Middle frontal gyrus (tissue), 1 donor: ENCODE results near the gene CA9.

Experiments used
- DNase-seq: peaks from one replicate; pipeline ENCODE4 v3.0.0-alpha.2; 2015; ENCODE audit warnings: low spot score; ENCODE audit errors: extremely low spot score

Gene CA9

GRCh38 chr9:35651956-35652828 is 21.5 kb upstream of the CA9 start:
- DNase-seq: no peak

GRCh38 chr9:35652829-35653209 is 20.9 kb upstream of the CA9 start:
- DNase-seq: no peak

DNA sequence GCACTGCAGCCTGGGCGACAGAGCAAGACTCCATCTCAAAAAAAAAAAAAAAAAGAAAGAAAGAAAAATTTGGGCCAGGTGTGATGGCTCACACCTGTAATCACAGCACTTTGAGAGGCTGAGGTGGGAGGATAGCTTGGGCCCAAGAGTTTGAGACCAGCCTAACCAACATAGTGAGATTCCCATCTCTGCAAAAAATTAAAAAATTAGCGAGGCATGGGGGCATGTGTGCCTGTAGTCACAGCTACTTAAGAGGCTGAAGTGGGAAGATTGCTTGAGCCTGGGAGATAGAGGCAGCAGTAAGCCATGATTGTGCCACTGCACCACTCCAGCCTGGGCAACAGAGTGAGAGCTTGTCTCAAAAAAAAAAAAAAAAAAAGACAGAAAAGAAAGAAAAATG is 20.1 kb upstream of the CA9 start:
- no peak for DNase-seq

DNA sequence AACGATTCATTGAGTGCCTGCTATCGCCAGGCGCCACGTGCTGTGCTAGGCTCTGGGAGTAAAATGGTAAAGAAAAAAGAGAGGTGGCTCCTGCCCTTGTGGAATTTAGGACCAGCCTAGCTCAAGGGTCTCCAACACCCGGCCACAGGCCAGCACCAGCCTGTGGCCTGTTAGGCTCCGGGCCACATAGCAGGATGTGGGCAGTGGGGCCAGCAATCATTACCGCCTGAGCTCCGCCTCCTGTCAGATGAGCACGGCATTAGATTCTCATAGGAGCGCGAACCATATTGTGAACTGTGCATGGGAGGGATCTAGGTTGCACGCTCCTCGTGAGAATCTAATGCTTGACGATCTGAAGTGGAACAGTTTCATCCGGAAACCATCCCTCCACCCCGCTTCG is 17.4 kb upstream of the CA9 start:
- no peak for DNase-seq

DNA sequence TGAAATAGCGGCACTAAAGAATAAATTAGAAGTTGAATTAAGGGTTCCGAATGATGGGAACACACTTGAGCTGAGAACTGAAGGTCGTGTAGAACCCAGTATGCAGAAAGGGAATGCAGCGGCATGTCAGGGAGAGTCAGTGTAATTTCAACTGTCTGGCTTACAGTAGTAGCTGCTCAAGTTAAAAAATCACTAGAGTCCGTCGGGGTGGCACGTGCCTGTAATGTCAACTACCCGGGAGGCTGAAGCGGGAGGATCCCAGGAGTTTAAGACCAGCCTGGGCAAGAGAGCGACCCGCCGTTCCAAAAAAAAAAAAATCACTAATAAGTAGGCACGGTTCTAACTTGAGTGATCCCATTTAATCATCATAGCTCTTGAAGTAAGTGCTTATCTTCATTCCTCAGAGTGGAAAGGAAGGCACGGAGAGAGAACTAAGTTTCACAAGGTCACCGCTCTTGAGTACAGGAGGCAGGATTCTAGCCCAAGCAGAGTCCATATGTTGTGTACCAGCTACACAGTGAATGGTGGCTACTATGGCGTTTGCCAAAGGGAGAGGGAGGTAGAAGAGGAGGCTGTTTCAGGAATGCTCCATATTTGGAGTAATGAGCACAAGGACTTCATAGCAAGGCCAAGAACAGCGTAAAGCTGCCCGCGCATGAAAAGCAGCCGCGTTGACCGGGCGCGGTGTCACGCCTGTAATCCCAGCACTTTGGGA is 16.7 kb upstream of the CA9 start:
- DNase-seq: no peak

GRCh38 chr9:35657546-35658136 is 16.1 kb upstream of the CA9 start, which contains the start of gene RMRP:
Gene RMRP, minus strand, starts transcription at chr9:35658019.
- peak; percentile 98 for DNase-seq

DNA sequence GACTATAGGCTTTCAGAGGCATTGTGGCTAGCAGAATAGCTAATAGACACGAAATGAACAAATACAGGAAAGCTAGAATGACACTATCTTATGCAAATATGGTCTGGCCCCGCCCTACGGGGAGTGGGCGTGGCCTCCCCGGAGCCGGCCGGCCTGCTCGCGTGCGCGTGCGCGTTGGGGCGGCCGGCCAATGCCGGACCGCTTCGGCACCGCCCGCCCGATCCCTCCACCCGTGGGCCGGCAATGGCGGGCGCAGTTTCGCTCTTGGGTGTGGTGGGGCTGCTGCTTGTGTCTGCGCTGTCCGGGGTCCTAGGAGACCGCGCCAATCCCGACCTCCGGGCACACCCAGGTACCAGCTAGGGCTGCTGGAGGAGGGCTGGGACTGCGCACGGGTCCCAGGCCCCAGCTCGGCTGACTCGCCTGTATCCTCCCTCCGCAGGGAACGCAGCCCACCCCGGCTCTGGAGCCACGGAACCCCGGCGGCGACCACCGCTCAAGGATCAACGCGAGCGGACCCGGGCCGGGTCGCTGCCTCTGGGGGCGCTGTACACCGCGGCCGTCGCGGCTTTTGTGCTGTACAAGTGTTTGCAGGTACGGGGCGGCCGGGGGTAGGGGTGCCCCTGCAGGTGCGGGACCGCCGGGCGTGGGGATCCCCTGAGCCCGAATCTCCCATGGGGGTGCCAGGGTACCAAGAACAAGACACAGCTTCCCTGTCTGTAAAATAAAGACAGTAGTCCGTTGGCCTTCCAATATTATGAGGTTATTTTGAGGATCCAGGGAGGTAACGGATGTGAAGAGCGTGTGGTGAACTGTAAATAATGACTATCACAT is 15.4 kb upstream of the CA9 start, which contains the start of gene CCDC107:
Gene CCDC107 (plus strand): TSS at position 156 of the 831 bp plus-strand sequence. CDS start 88 bp downstream, at position 244.
- peak; percentile 77 for DNase-seq

GRCh38 chr9:35658968-35659220 is 14.8 kb upstream of the CA9 start:
- DNase-seq: no peak

DNA sequence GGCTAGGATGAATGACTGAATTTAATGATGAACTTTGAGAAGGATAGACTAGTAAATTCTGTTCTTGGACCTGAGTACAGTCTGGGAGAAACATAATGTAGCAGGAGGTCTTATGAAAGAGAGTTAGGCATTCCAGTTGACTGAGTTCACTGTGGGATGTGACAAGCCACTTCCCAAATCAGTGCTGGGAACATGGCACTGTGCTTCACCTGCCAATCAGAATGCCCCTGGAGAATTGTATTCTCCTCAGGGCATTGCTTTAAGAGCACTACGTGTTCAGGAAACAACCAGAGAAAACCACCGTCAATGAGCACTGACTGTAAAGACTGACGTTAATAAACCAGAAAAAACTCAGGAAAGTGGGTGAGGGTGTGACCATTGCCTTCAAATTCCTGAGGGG is 14.4 kb upstream of the CA9 start:
- no peak for DNase-seq

- no peak for DNase-seq
Observed at GRCh38 chr9:35660966-35661415, 12.7 kb upstream of the CA9 start.

GRCh38 chr9:35661756-35662350 is 11.9 kb upstream of the CA9 start:
- DNase-seq: no peak

DNA sequence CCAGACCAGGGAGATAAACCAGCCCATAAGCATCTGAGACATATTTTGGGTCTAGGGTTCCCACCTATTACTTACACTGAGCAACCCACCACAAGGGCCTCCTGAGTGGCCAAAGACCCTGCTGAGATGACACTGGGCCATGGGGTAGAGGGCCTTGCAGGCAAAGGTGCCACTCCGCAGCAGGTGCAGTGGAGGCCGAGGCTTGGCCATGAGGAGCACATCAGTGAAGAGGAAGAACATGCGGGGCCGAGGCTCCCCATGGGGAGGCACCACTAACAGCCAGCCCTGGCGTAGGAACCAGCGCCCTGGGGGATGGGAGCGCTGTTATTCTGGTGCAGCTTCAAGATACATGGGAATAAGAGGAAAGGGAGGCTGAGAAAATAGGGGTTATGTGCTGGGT is 11.3 kb upstream of the CA9 start:
- no peak for DNase-seq

DNA sequence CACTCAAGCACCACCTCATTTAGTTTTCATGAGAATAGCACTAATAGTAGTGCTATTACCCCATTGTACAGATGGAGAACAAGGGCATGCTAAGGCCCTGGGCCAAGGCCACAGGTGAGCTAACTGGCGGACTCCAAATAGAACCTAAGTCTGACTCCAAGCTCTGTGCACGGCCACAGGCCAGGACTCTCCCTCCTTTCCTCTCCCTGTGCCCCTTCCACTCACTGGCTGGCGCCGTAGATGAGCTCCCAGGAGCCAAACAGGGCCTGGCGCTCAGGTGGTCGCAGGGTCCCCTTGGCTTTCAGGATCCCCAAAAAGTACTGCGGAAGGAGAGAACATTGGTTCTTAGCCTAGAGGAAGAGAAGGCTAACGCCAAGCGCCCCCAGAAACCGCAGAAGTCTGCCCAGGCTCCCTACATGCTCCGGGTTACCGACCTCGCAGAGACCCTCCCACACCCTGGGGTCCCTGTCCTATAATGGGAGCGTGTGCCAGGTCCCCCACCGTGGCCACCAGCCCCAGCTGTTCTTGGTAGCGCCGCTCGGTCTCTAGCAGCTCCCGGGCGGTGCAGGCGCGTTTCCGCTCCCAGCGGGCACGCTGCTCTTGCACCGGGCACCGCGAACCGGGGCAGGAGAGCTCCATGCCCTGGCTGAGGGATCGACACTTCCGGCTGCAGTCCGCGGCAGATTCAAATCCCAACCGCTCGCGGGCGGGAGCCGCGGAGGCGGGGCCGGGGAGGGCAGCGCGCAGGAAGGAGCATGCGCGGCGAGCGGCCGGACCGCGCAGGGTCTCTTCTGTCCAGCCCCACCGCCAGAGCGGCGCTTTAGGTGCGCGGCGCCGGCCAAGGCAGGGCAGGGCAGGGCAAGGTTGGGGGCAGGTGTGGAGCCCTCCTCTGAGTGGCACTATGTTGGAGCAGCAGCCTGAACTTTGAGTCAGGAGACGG is 8.9 kb upstream of the CA9 start, which contains the start of gene ARHGEF39:
Gene ARHGEF39 (minus strand): TSS at position 665 of the 940 bp plus-strand sequence. CDS start 26 bp downstream, at position 639.
- DNase-seq: peak; percentile 55

DNA sequence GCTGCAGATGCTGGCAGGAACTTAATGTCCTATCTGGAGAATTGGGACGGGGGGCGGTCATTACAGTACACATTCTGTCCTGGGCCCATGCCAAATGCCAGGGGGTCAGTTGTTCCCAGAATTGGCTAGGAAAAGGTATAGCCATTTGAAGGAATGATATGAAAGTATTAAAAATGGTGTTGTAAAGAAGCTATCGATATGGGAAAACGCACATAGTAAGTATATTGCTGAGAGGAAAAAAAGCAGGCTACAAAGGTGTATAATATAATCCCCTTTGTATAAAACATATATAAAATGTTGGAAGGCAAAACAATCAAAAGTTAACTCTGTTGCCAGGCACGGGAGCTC is 8.3 kb upstream of the CA9 start:
- DNase-seq: no peak

DNA sequence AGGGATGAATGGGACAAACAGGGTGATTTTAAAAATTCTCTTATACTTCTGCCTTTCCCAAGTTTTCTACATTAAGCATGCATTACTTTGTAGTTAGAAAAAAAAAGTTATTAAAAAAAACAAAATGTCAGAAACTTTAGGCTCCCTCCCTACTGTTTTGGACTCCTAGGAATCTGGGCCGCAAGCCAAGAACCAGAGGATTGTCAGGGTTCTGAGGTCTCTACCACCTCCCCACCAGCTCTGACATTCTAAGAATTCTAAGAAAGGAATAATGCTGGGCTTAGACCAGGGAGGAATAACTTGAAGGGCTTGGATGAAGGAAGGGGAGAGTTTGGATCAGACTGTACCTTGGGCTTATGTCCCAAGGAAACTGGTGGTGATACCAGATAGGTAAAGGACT is 7.7 kb upstream of the CA9 start:
- DNase-seq: no peak

GRCh38 chr9:35666549-35666948 is 7.2 kb upstream of the CA9 start:
- DNase-seq: no peak

- DNase-seq: no peak
Observed at GRCh38 chr9:35667939-35668338, 5.8 kb upstream of the CA9 start.

GRCh38 chr9:35669331-35670145 is 4.2 kb upstream of the CA9 start:
- DNase-seq: no peak

- no peak for DNase-seq
Observed at GRCh38 chr9:35674025-35674361, 265 bp downstream of the CA9 start.
